Neural progenitor cell (in vitro differentiated cells): ENCODE measurements around the gene RNF225. TPM values are rescaled to one million over a fixed set of nuclear protein-coding genes. Genes with fewer than 3 reads are reported as not detected.

Experiments used
- DNase-seq: peaks from one replicate; pipeline ENCODE4 v3.0.0-alpha.2; 2016; ENCODE audit warnings: low spot score
- H2AFZ ChIP-seq: fragments of 200-600 bp; sonication (generic); replicated peaks from 2 replicates; pipeline ENCODE4 v1.6.1; 2016; ENCODE audit warnings: antibody characterized with exemption
- H3F3A ChIP-seq: fragments of 200-600 bp; sonication (generic); 2 replicates; pipeline ENCODE4 v1.6.1; 2016; ENCODE audit warnings: antibody characterized with exemption, low read depth
- H3K27ac ChIP-seq: fragments of 200-600 bp; sonication (generic); 2 replicates; pipeline ENCODE4 v1.5.1; 2016; ENCODE audit warnings: mild to moderate bottlenecking
- H3K27me3 ChIP-seq: fragments of 200-600 bp; sonication (generic); 2 replicates; pipeline ENCODE4 v1.6.1; 2016; ENCODE audit warnings: mild to moderate bottlenecking, moderate library complexity
- H3K36me3 ChIP-seq: fragments of 200-600 bp; sonication (generic); 2 replicates; pipeline ENCODE4 v1.5.1; 2016
- H3K4me1 ChIP-seq: fragments of 200-600 bp; sonication (generic); 2 replicates; pipeline ENCODE4 v1.6.1; 2016; ENCODE audit warnings: mixed run types
- H3K4me2 ChIP-seq: fragments of 200-600 bp; sonication (generic); 2 replicates; pipeline ENCODE4 v1.6.1; 2016
- H3K4me3 ChIP-seq: fragments of 200-600 bp; sonication (generic); 2 replicates; pipeline ENCODE4 v1.5.1; 2016
- H3K79me2 ChIP-seq: fragments of 200-600 bp; sonication (generic); 2 replicates; pipeline ENCODE4 v1.6.1; 2016; ENCODE audit warnings: low read depth
- H3K9ac ChIP-seq: fragments of 200-600 bp; sonication (generic); 2 replicates; pipeline ENCODE4 v1.6.1; 2016
- H3K9me3 ChIP-seq: fragments of 200-600 bp; sonication (generic); 2 replicates; pipeline ENCODE4 v1.5.1; 2016; ENCODE audit warnings: low read depth
- H4K20me1 ChIP-seq: fragments of 200-600 bp; sonication (generic); 2 replicates; pipeline ENCODE4 v1.6.1; 2016; ENCODE audit warnings: low read depth
- H3K27ac Mint-ChIP-seq: 3 replicates; pipeline ENCODE4 v1.8.0; 2021; ENCODE audit warnings: mixed read lengths
- H3K27me3 Mint-ChIP-seq: 2 replicates; pipeline ENCODE4 v1.8.0; 2022; ENCODE audit warnings: low read depth, mild to moderate bottlenecking, inconsistent platforms, moderate library complexity, mixed read lengths; ENCODE audit not compliant: insufficient read depth
- H3K36me3 Mint-ChIP-seq: 3 replicates; pipeline ENCODE4 v1.8.0; 2021; ENCODE audit warnings: mixed read lengths
- H3K4me1 Mint-ChIP-seq: 3 replicates; pipeline ENCODE4 v1.8.0; 2021; ENCODE audit warnings: mixed read lengths
- H3K4me3 Mint-ChIP-seq: 3 replicates; pipeline ENCODE4 v1.8.0; 2021; ENCODE audit warnings: mild to moderate bottlenecking, moderate library complexity, mixed read lengths
- H3K9me3 Mint-ChIP-seq: 3 replicates; pipeline ENCODE4 v1.8.0; 2020; ENCODE audit warnings: mixed read lengths
- EZH2 ChIP-seq: fragments of 200-600 bp; sonication (generic); IDR thresholded peaks from 2 replicates; pipeline ENCODE4 v1.6.1; 2017; ENCODE audit warnings: antibody characterized with exemption, mild to moderate bottlenecking, moderate library complexity
- EZH2phosphoT487 ChIP-seq: fragments of 200-600 bp; sonication (generic); IDR thresholded peaks from 2 replicates; pipeline ENCODE4 v1.6.1; 2017; ENCODE audit warnings: antibody characterized with exemption
- total RNA-seq: library from RNA; depleted of rRNA; stranded (reverse); fragments of >200 nt; gene quantifications from 2 replicates; pipeline ENCODE4 v1.2.3, GENCODE V29; 2015; ENCODE audit warnings: low replicate concordance
- TF ChIP-seq, protein P1 (sequence below): fragments of 200-600 bp; sonication (generic); IDR thresholded peaks from 2 replicates; pipeline ENCODE4 v1.5.1; 2017; ENCODE audit warnings: antibody characterized with exemption, mild to moderate bottlenecking

Gene RNF225
- total RNA-seq, 1 donor from 2014 or later: not detected

DNA sequence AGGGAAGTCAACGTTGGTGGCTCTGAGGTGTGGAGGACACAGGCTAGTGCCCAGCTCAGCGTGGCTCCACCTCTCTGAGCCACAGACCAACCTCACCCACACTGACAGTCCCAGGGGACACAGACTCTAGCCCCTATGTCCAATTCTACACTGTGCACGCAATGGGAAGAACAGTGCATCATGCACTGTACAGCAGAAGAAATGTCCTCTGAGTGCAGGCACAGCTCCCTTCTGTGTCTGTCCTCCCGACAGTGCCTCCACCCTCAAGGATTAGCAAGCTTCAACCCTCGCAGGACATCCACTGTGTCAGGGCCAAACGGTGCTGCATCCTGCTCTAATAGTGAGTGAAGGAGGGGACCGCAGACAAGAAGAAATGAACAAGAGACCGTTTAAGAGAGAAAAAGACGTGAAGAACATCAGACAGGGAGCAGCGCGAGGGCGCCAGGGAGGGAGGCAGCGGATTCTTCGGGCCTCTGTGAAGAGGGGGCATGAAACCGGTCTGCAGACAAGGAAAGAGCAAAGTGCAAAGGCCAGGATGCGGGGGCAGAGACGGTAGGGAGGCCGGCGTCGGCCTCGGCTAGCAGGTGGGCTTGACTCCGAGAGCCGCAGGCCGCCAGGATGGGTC, 15.3 kb upstream of the RNF225 start:
- Histone ChIP-seq H3K4me3 (peak overlapping the region; percentile 84), H2AFZ (peak overlapping the region; percentile 75), H3K79me2 (peaks cover 7% of the 10 kb centered on the region), H3K27ac (no peak overlapping the region), H3K4me1 (peaks cover 5% of the 10 kb centered on the region), H3K9me3 (no peaks in the 10 kb centered on the region), H3K36me3 (no peaks in the 10 kb centered on the region), H3K9ac (peak overlapping the region; percentile 73), H3F3A (peaks cover 8% of the 10 kb centered on the region), H3K27me3 (no peaks in the 10 kb centered on the region), H3K4me2 (peak overlapping the region; percentile 89), H4K20me1 (no peaks in the 10 kb centered on the region)
- Mint-ChIP-seq H3K27me3 (peaks cover 11% of the 10 kb centered on the region), H3K27ac (peak overlapping the region; percentile 50), H3K36me3 (no peaks in the 10 kb centered on the region), H3K4me1 (peaks cover 20% of the 10 kb centered on the region), H3K4me3 (peak overlapping the region; percentile 90), H3K9me3 (no peaks in the 10 kb centered on the region)
- no peak for TF ChIP-seq EZH2
- no peak for DNase-seq

DNA sequence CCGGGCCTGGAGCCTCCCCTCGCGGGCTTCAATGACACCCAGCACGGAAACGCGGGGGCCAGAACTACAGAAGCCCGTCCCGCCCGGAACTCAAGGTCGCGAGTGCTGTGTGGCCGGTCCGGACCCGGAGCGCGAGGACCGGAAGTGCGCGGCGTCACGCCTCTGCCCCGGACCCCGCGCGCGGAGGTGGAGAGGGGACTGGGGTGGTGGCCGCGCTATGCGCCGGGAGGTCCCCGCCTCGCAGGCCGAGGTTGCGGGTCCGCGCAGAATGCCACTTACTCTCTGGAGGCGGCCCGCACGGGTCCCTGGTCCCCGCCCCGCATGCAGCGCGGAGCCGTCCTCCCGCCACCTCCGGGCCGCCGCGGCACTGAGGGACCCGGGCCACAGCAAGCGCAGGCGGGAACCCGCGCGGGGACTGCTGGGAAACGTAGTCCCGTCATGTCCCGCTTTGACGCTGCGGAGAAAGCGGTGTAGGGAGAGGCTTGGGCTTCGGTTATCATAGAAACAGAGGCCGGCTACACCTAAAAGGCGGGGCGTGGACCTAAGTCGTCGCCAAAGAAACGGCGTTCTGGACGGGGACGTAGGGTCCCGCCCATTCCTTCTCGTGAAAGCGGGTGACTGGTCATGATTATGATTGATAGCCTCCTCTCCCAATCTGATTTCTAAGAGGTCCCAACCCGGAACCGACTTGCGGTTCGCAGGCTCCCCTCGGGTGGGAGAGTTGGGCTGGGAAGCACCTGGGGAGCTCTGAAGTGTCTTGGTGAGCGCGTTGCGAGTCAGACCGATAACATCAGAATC, 14.6 kb upstream of the RNF225 start, which contains the start of gene ZNF837:
ZNF837 (minus strand) TSS at position 369 of the 798 bp plus-strand sequence. CDS start 11,698 bp downstream, outside the sequence.
- H3K27me3 Mint-ChIP-seq: peaks cover 11% of the 10 kb centered on the region
- H3K36me3 ChIP-seq: no peaks in the 10 kb centered on the region
- peak within 1 kb of the TSS; percentile 75 for H2AFZ ChIP-seq
- H3K9me3 ChIP-seq: no peaks in the 10 kb centered on the region
- H4K20me1 ChIP-seq: no peaks in the 10 kb centered on the region
- peak within 1 kb of the TSS; percentile 50 for H3K27ac Mint-ChIP-seq
- H3K36me3 Mint-ChIP-seq: no peaks in the 10 kb centered on the region
- H3K4me2 ChIP-seq: peak within 1 kb of the TSS; percentile 94
- H3K27ac ChIP-seq: no peak within 1 kb of the TSS
- H3K9ac ChIP-seq: peak within 1 kb of the TSS; percentile 73
- peak within 1 kb of the TSS; percentile 90 for H3K4me3 Mint-ChIP-seq
- H3K9me3 Mint-ChIP-seq: no peaks in the 10 kb centered on the region
- H3K4me1 Mint-ChIP-seq: peaks cover 26% of the 10 kb centered on the region
- DNase-seq: peak; percentile 100
- TF ChIP-seq, protein P1, sequence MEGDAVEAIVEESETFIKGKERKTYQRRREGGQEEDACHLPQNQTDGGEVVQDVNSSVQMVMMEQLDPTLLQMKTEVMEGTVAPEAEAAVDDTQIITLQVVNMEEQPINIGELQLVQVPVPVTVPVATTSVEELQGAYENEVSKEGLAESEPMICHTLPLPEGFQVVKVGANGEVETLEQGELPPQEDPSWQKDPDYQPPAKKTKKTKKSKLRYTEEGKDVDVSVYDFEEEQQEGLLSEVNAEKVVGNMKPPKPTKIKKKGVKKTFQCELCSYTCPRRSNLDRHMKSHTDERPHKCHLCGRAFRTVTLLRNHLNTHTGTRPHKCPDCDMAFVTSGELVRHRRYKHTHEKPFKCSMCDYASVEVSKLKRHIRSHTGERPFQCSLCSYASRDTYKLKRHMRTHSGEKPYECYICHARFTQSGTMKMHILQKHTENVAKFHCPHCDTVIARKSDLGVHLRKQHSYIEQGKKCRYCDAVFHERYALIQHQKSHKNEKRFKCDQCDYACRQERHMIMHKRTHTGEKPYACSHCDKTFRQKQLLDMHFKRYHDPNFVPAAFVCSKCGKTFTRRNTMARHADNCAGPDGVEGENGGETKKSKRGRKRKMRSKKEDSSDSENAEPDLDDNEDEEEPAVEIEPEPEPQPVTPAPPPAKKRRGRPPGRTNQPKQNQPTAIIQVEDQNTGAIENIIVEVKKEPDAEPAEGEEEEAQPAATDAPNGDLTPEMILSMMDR: no peak
- no peak for TF ChIP-seq EZH2phosphoT487
- TF ChIP-seq EZH2: no peak
- H3K4me1 ChIP-seq: peaks cover 10% of the 10 kb centered on the region
- peak within 1 kb of the TSS; percentile 84 for H3K4me3 ChIP-seq
- H3K79me2 ChIP-seq: peaks cover 14% of the 10 kb centered on the region
- no peaks in the 10 kb centered on the region for H3K27me3 ChIP-seq
- peaks cover 11% of the 10 kb centered on the region for H3F3A ChIP-seq

GRCh38 chr19:58381460-58382212, 13.8 kb upstream of the RNF225 start:
- Histone ChIP-seq H3F3A (peaks cover 17% of the 10 kb centered on the region), H3K79me2 (peaks cover 17% of the 10 kb centered on the region), H3K9ac (no peak overlapping the region), H3K4me3 (peak overlapping the region; percentile 84), H3K9me3 (no peaks in the 10 kb centered on the region), H3K27me3 (no peaks in the 10 kb centered on the region), H3K4me1 (peaks cover 13% of the 10 kb centered on the region), H2AFZ (no peak overlapping the region), H4K20me1 (no peaks in the 10 kb centered on the region), H3K27ac (no peak overlapping the region), H3K36me3 (no peaks in the 10 kb centered on the region), H3K4me2 (peak overlapping the region; percentile 94)
- Mint-ChIP-seq H3K27me3 (peaks cover 11% of the 10 kb centered on the region), H3K9me3 (no peaks in the 10 kb centered on the region), H3K4me1 (peaks cover 26% of the 10 kb centered on the region), H3K36me3 (no peaks in the 10 kb centered on the region), H3K4me3 (peak overlapping the region; percentile 90), H3K27ac (no peak overlapping the region)
- no peak for DNase-seq
- TF ChIP-seq, protein P1: no peak
- TF ChIP-seq EZH2 (no peak), EZH2phosphoT487 (no peak)
